ENCODE data around the gene CYSLTR2. TPM values are rescaled to one million over a fixed set of nuclear protein-coding genes. Genes with fewer than 3 reads are reported as not detected.

CYSLTR2 gene, protein sequence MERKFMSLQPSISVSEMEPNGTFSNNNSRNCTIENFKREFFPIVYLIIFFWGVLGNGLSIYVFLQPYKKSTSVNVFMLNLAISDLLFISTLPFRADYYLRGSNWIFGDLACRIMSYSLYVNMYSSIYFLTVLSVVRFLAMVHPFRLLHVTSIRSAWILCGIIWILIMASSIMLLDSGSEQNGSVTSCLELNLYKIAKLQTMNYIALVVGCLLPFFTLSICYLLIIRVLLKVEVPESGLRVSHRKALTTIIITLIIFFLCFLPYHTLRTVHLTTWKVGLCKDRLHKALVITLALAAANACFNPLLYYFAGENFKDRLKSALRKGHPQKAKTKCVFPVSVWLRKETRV
- total RNA-seq (2021) = 0.14 TPM in 1 of 3 replicates, not detected in the others
- Bru-seq, nascent RNA = not detected
- long read RNA-seq, experiment 1 = 0 reads
- long read RNA-seq, experiment 2 = 0 reads
- long read RNA-seq, experiment 3 = 0 reads

DNA sequence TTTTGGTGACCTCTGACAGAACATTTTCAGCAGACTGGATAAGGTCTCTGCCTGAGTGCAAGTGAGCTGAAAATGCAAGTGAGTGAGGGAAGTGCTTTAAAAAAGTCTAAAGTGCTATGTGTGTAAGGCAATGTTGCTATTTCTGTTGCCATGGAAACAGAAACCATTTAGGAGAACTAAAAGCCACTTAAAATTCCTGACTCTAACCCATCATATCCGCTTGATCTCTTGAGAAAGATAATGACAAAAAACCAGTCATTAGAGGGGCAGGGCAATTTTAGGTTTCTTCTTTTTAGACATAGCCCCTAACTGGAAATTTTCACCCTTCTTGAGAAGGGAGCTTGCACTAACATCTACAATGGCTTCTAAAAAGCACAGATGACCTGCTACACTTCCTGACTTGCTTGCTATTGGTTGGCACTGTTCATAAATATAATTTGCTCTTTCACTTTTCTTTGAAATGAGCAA, at the start of gene CYSLTR2:
TSS of gene CYSLTR2 (plus strand) at position 458 of the 468 bp plus-strand sequence. CDS start 52,889 bp downstream, outside the sequence.
- DNase-seq (ENCODE audit: low spot score) = no peak
- no peaks in the 10 kb centered on the region for H3K36me3 Mint-ChIP-seq
- no peak within 1 kb of the TSS; the same call in 1 of the 2 replicates for H3K27ac Mint-ChIP-seq
- H3K27me3 Mint-ChIP-seq (ENCODE audit: low read depth) = no peaks in the 10 kb centered on the region
- POLR2A ChIA-PET = no interaction called here
- TF ChIP-seq, protein P1, sequence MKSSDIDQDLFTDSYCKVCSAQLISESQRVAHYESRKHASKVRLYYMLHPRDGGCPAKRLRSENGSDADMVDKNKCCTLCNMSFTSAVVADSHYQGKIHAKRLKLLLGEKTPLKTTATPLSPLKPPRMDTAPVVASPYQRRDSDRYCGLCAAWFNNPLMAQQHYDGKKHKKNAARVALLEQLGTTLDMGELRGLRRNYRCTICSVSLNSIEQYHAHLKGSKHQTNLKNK (CRISPR knock-in tag; IDR thresholded peaks at IDR 0.05) = no peak
- TF ChIP-seq, protein P2, sequence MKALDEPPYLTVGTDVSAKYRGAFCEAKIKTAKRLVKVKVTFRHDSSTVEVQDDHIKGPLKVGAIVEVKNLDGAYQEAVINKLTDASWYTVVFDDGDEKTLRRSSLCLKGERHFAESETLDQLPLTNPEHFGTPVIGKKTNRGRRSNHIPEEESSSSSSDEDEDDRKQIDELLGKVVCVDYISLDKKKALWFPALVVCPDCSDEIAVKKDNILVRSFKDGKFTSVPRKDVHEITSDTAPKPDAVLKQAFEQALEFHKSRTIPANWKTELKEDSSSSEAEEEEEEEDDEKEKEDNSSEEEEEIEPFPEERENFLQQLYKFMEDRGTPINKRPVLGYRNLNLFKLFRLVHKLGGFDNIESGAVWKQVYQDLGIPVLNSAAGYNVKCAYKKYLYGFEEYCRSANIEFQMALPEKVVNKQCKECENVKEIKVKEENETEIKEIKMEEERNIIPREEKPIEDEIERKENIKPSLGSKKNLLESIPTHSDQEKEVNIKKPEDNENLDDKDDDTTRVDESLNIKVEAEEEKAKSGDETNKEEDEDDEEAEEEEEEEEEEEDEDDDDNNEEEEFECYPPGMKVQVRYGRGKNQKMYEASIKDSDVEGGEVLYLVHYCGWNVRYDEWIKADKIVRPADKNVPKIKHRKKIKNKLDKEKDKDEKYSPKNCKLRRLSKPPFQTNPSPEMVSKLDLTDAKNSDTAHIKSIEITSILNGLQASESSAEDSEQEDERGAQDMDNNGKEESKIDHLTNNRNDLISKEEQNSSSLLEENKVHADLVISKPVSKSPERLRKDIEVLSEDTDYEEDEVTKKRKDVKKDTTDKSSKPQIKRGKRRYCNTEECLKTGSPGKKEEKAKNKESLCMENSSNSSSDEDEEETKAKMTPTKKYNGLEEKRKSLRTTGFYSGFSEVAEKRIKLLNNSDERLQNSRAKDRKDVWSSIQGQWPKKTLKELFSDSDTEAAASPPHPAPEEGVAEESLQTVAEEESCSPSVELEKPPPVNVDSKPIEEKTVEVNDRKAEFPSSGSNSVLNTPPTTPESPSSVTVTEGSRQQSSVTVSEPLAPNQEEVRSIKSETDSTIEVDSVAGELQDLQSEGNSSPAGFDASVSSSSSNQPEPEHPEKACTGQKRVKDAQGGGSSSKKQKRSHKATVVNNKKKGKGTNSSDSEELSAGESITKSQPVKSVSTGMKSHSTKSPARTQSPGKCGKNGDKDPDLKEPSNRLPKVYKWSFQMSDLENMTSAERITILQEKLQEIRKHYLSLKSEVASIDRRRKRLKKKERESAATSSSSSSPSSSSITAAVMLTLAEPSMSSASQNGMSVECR (CRISPR knock-in tag; IDR thresholded peaks at IDR 0.05; ENCODE audit: borderline replicate concordance) = no peak
- TF ChIP-seq, protein P3, sequence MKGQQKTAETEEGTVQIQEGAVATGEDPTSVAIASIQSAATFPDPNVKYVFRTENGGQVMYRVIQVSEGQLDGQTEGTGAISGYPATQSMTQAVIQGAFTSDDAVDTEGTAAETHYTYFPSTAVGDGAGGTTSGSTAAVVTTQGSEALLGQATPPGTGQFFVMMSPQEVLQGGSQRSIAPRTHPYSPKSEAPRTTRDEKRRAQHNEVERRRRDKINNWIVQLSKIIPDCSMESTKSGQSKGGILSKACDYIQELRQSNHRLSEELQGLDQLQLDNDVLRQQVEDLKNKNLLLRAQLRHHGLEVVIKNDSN (CRISPR knock-in tag; IDR thresholded peaks at IDR 0.05) = no peak
- TF ChIP-seq, protein P4, sequence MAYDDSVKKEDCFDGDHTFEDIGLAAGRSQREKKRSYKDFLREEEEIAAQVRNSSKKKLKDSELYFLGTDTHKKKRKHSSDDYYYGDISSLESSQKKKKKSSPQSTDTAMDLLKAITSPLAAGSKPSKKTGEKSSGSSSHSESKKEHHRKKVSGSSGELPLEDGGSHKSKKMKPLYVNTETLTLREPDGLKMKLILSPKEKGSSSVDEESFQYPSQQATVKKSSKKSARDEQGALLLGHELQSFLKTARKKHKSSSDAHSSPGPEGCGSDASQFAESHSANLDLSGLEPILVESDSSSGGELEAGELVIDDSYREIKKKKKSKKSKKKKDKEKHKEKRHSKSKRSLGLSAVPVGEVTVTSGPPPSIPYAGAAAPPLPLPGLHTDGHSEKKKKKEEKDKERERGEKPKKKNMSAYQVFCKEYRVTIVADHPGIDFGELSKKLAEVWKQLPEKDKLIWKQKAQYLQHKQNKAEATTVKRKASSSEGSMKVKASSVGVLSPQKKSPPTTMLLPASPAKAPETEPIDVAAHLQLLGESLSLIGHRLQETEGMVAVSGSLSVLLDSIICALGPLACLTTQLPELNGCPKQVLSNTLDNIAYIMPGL (CRISPR knock-in tag; IDR thresholded peaks at IDR 0.05) = no peak
- TF ChIP-seq GTF2I (CRISPR knock-in tag; conservative IDR thresholded peaks at IDR 0.05) (no peak), FOXP1 (CRISPR knock-in tag; IDR thresholded peaks at IDR 0.05; ENCODE audit: borderline replicate concordance) (no peak), MXD4 (CRISPR knock-in tag; IDR thresholded peaks at IDR 0.05; ENCODE audit: borderline replicate concordance) (no peak), SOX15 (CRISPR knock-in tag; IDR thresholded peaks at IDR 0.05) (no peak), JUN (CRISPR knock-in tag; IDR thresholded peaks at IDR 0.05) (no peak), JAZF1 (CRISPR knock-in tag; IDR thresholded peaks at IDR 0.05) (no peak), ETV6 (CRISPR knock-in tag; IDR thresholded peaks at IDR 0.05) (no peak), ZNF416 (CRISPR knock-in tag; IDR thresholded peaks at IDR 0.05) (no peak), NR1H2 (CRISPR knock-in tag; IDR thresholded peaks at IDR 0.05) (no peak), ZNF232 (CRISPR knock-in tag; IDR thresholded peaks at IDR 0.05) (no peak), OVOL2 (CRISPR knock-in tag; IDR thresholded peaks at IDR 0.05; ENCODE audit: borderline replicate concordance) (no peak), ESRRA (CRISPR knock-in tag; IDR thresholded peaks at IDR 0.05; ENCODE audit: borderline replicate concordance) (no peak)
- TF ChIP-seq, protein P5, sequence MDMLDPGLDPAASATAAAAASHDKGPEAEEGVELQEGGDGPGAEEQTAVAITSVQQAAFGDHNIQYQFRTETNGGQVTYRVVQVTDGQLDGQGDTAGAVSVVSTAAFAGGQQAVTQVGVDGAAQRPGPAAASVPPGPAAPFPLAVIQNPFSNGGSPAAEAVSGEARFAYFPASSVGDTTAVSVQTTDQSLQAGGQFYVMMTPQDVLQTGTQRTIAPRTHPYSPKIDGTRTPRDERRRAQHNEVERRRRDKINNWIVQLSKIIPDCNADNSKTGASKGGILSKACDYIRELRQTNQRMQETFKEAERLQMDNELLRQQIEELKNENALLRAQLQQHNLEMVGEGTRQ (CRISPR knock-in tag; IDR thresholded peaks at IDR 0.05) = no peak
- TF ChIP-seq, protein P6, sequence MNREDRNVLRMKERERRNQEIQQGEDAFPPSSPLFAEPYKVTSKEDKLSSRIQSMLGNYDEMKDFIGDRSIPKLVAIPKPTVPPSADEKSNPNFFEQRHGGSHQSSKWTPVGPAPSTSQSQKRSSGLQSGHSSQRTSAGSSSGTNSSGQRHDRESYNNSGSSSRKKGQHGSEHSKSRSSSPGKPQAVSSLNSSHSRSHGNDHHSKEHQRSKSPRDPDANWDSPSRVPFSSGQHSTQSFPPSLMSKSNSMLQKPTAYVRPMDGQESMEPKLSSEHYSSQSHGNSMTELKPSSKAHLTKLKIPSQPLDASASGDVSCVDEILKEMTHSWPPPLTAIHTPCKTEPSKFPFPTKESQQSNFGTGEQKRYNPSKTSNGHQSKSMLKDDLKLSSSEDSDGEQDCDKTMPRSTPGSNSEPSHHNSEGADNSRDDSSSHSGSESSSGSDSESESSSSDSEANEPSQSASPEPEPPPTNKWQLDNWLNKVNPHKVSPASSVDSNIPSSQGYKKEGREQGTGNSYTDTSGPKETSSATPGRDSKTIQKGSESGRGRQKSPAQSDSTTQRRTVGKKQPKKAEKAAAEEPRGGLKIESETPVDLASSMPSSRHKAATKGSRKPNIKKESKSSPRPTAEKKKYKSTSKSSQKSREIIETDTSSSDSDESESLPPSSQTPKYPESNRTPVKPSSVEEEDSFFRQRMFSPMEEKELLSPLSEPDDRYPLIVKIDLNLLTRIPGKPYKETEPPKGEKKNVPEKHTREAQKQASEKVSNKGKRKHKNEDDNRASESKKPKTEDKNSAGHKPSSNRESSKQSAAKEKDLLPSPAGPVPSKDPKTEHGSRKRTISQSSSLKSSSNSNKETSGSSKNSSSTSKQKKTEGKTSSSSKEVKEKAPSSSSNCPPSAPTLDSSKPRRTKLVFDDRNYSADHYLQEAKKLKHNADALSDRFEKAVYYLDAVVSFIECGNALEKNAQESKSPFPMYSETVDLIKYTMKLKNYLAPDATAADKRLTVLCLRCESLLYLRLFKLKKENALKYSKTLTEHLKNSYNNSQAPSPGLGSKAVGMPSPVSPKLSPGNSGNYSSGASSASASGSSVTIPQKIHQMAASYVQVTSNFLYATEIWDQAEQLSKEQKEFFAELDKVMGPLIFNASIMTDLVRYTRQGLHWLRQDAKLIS (CRISPR knock-in tag; IDR thresholded peaks at IDR 0.05; ENCODE audit: borderline replicate concordance) = no peak
- no peaks in the 10 kb centered on the region for H3K9me3 Mint-ChIP-seq
- H3K4me3 Mint-ChIP-seq = no peak within 1 kb of the TSS
- ATAC-seq = no peak
- CTCF ChIA-PET = interaction anchor here (1.0 kb wide), 1 partner anchor 74 kb away, joined by 3 read pairs; no protein-coding TSS in a partner anchor
- peaks cover 12% of the 10 kb centered on the region for H3K4me1 Mint-ChIP-seq

Measured in WTC11 (cell line).